BE2C (cell line): Measurements from ENCODE around the gene F13A1.

Experiments used
- DNase-seq: peaks from one replicate; pipeline ENCODE4 v3.0.0-alpha.2; 2020
- H3K27me3 ChIP-seq: fragments of 250-450 bp; sonication (Bioruptor Pico); 2 replicates; pipeline ENCODE4 v1.5.1; 2020; ENCODE audit warnings: mild to moderate bottlenecking
- H3K36me3 ChIP-seq: fragments of 250-450 bp; sonication (Bioruptor Pico); 2 replicates; pipeline ENCODE4 v1.5.1; 2020; ENCODE audit warnings: mild to moderate bottlenecking
- H3K4me1 ChIP-seq: fragments of 250-450 bp; sonication (Bioruptor Pico); 2 replicates; pipeline ENCODE4 v1.5.1; 2020
- H3K4me3 ChIP-seq: 2 replicates; pipeline ENCODE4 v1.5.1; 2011; ENCODE audit warnings: low read depth, low read length
- H3K9me3 ChIP-seq: fragments of 250-450 bp; sonication (Bioruptor Pico); 2 replicates; pipeline ENCODE4 v1.5.1; 2020
- TF ChIP-seq, protein P1 (sequence below): IDR thresholded peaks from 2 replicates; pipeline ENCODE4 v1.5.1; 2012; ENCODE audit warnings: mild to moderate bottlenecking, low read depth, low read length

The F13A1 gene

DNA sequence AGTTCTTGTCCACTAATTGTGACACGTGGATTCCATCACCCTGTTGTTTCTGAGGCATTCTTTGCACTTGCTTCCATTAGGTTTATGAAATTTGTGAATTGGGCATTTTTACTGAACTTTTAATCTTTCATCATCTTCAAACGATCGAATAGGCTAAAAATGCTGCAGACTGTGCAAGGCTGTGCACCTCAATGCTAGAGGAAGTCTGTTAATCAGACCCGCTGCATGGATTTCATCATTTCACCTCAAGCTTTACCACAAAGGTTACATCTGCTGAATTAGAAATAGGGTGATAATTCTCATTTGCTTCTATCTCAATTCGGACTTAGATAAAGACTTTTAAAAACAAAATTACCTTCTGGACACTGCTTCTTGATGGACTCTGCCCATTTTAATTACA is 27.8 kb upstream of the F13A1 start:
- Histone ChIP-seq H3K27me3 (no peaks in the 10 kb centered on the region), H3K4me1 (no peaks in the 10 kb centered on the region), H3K4me3 (no peak overlapping the region), H3K9me3 (no peaks in the 10 kb centered on the region), H3K36me3 (no peaks in the 10 kb centered on the region)
- TF ChIP-seq, protein P1, sequence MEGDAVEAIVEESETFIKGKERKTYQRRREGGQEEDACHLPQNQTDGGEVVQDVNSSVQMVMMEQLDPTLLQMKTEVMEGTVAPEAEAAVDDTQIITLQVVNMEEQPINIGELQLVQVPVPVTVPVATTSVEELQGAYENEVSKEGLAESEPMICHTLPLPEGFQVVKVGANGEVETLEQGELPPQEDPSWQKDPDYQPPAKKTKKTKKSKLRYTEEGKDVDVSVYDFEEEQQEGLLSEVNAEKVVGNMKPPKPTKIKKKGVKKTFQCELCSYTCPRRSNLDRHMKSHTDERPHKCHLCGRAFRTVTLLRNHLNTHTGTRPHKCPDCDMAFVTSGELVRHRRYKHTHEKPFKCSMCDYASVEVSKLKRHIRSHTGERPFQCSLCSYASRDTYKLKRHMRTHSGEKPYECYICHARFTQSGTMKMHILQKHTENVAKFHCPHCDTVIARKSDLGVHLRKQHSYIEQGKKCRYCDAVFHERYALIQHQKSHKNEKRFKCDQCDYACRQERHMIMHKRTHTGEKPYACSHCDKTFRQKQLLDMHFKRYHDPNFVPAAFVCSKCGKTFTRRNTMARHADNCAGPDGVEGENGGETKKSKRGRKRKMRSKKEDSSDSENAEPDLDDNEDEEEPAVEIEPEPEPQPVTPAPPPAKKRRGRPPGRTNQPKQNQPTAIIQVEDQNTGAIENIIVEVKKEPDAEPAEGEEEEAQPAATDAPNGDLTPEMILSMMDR: no peak
- DNase-seq: no peak

DNA sequence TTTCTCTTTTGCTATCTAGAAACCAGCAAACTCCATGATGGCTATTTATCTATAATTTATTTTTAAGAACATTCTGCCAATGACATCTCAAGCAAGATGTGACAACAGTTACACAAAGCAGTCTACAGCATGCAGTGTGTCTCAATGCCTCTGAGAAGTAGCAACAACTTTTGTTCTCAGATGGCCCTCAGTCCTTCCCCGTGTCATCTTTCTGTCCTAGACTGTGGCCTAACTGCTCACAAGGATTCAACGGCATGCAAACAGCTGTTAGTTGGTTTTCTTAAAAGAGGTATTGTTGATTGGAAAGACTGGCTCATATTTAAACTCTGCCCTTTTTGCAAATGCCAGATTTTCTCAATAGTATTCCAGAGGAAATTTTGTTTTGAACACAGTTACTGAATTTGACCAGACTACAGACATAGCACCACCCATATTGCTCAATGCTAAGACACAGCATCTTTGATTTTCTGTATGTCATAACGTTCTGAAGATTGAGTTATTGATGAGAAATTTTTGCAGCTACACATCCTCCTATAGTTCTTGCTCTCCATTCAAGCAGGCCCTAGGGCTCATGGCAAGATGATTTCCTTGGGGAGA is 26.1 kb upstream of the F13A1 start:
- H3K4me3 ChIP-seq: no peak overlapping the region
- no peaks in the 10 kb centered on the region for H3K9me3 ChIP-seq
- no peaks in the 10 kb centered on the region for H3K36me3 ChIP-seq
- H3K27me3 ChIP-seq: no peaks in the 10 kb centered on the region
- TF ChIP-seq, protein P1: no peak
- H3K4me1 ChIP-seq: no peaks in the 10 kb centered on the region
- DNase-seq: no peak

DNA sequence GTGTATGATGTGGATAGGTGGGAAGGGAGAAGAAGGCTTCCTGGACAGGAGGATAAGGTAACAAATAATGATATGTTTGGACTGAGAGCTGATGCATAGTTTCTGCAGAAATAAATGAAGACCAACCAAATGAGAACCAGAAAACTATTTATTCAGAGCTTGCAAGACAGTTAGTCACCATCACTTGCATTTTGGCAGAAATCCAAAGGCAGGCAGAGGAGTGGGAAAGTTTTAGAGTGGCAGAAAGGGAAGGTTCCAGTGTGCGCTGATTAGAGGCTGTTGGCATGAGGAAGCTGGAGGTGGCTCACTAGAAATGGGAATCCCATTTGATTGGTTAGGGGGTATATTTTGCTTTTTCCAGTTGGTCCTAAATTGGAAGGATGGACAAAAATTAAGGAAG is 13.0 kb upstream of the F13A1 start:
- Histone ChIP-seq H3K4me1 (no peaks in the 10 kb centered on the region), H3K27me3 (no peaks in the 10 kb centered on the region), H3K36me3 (no peaks in the 10 kb centered on the region), H3K4me3 (no peak overlapping the region), H3K9me3 (no peaks in the 10 kb centered on the region)
- no peak for DNase-seq
- TF ChIP-seq, protein P1: no peak

DNA sequence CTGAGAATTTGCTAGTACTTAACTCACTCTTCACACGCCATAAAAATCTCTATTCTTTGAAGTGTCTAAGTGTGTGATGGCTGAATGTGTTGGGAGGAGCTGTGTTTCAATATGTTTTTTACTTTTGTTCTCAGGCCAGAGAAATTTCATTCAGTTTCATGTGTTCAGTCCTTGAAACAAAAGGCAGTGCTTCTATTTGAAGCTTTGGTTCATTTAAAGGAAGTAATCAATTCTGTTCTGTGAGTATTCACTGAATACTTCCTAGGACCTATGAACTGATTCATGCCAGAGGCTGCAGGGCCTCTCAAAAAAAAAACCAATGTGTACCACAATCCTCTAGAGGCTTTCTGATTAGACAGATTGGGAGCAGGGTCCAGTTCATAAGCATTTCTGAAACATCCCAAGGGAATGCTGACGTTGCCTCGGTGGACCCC is 12.4 kb upstream of the F13A1 start:
- DNase-seq: no peak
- Histone ChIP-seq H3K4me3 (no peak overlapping the region), H3K27me3 (no peaks in the 10 kb centered on the region), H3K36me3 (no peaks in the 10 kb centered on the region), H3K4me1 (no peaks in the 10 kb centered on the region), H3K9me3 (no peaks in the 10 kb centered on the region)
- TF ChIP-seq, protein P1: no peak

DNA sequence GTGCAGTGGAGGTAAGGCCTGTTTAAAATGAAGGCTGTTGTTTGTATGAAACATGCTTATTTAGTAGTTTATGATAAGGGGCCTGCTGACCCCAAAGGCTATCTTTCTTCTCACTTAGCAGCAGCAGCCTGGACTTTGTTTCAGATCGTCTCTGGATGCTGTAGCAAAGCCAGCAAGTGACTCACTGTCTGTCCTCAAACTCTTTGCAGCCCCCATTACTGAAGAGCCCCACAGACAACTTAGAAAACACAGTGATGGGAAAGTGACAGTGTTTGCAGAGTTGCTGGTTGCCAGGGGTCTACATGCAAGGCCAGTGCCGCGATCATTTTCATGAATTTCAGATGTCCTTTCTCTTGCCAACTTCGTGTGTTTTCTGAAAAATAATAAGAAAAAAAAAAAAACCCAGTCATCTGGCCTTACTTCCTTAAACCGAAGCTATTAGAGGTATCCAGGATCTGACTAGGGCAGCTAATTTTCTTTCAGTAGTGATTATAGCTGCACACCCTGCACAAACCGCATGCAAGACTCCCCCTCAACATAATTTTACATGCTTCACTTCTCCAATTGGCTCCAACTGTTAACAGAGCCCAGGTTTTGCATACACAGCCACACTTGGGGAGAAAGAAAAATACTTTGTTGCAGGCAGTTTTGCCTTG is 11.6 kb upstream of the F13A1 start:
- no peaks in the 10 kb centered on the region for H3K27me3 ChIP-seq
- TF ChIP-seq, protein P1: no peak
- no peak for DNase-seq

DNA sequence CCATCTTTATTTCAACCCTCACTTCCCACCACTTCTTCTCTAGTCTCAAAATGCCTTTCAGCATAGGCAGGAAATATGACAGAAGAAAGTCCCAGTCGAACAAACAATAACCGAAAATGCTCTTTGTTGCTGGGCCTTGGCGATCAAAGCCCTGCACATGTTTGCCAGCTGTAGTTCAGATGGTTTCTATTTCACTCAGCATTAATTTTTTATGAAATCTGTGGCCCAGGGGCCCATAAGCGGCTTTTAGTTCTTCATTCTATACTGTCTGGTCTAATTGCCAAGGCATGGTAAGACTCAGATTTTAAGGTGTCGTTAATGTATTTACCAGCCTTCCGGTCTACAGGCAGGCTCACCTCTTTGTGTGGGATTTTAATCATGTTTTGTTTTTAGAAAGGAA is 10.9 kb upstream of the F13A1 start:
- no peaks in the 10 kb centered on the region for H3K9me3 ChIP-seq
- H3K36me3 ChIP-seq: no peaks in the 10 kb centered on the region
- H3K27me3 ChIP-seq: no peaks in the 10 kb centered on the region
- no peak overlapping the region for H3K4me3 ChIP-seq
- TF ChIP-seq, protein P1: no peak
- DNase-seq: no peak
- no peaks in the 10 kb centered on the region for H3K4me1 ChIP-seq

More for the DNA sequence above, 11.6 kb upstream of the F13A1 start:
- Histone ChIP-seq H3K4me3 (no peak overlapping the region), H3K9me3 (no peaks in the 10 kb centered on the region), H3K36me3 (no peaks in the 10 kb centered on the region), H3K4me1 (no peaks in the 10 kb centered on the region)
